GM10248 (cell line): Measurements from ENCODE around the gene TXLNG.

Experiments
- CTCF ChIA-PET: fragments of 300-600 bp; sonication (Branson Sonifier 250); formaldehyde crosslinking; extraction: SDS; loops from one replicate; lab custom pipeline; 2021; ENCODE audit warnings: antibody characterized with exemption; lab: Yijun Ruan, JAX
- POLR2A ChIA-PET: fragments of 350-650 bp; sonication (Branson Sonifier 250); formaldehyde crosslinking; extraction: SDS; loops from one replicate; lab custom pipeline; 2020; ENCODE audit warnings: antibody characterized with exemption; lab: Yijun Ruan, JAX
- DNase-seq: peaks from one replicate; pipeline ENCODE4 v3.0.0; 2012; ENCODE audit errors: extremely low spot score
- TF ChIP-seq, protein P1 (sequence below): IDR thresholded peaks from 2 replicates; pipeline ENCODE4 v1.5.1; 2012; ENCODE audit warnings: mild to moderate bottlenecking, low read depth; ENCODE audit errors: extremely low read depth, missing control alignments, control extremely low read depth

TXLNG gene

GRCh38 chrX:16868920-16869319 lies 82.7 kb downstream of the TXLNG start:
- DNase-seq, result no peak
- TF ChIP-seq, protein P1, sequence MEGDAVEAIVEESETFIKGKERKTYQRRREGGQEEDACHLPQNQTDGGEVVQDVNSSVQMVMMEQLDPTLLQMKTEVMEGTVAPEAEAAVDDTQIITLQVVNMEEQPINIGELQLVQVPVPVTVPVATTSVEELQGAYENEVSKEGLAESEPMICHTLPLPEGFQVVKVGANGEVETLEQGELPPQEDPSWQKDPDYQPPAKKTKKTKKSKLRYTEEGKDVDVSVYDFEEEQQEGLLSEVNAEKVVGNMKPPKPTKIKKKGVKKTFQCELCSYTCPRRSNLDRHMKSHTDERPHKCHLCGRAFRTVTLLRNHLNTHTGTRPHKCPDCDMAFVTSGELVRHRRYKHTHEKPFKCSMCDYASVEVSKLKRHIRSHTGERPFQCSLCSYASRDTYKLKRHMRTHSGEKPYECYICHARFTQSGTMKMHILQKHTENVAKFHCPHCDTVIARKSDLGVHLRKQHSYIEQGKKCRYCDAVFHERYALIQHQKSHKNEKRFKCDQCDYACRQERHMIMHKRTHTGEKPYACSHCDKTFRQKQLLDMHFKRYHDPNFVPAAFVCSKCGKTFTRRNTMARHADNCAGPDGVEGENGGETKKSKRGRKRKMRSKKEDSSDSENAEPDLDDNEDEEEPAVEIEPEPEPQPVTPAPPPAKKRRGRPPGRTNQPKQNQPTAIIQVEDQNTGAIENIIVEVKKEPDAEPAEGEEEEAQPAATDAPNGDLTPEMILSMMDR, result no peak
- ChIA-PET POLR2A (no interaction called here), CTCF (no interaction called here)

- DNase-seq, result peak; percentile 57
- ChIA-PET CTCF (no interaction called here), POLR2A (no interaction called here)
- TF ChIP-seq, protein P1, result no peak
Measured at GRCh38 chrX:16869393-16870094, 83.3 kb downstream of the TXLNG start.

GRCh38 chrX:16870095-16870861 lies 84.0 kb downstream of the TXLNG start, which contains the start of gene RBBP7:
Gene RBBP7, minus strand, starts transcription at chrX:16870362. Its CDS starts 309 bp downstream, at chrX:16870053.
- ChIA-PET POLR2A (no interaction called here), CTCF (interaction anchor here (5.1 kb wide), 1 partner anchor 14 kb away, joined by 45 read pairs; no protein-coding TSS in a partner anchor)
- TF ChIP-seq, protein P1, result no peak
- peak; percentile 95 for DNase-seq

DNA sequence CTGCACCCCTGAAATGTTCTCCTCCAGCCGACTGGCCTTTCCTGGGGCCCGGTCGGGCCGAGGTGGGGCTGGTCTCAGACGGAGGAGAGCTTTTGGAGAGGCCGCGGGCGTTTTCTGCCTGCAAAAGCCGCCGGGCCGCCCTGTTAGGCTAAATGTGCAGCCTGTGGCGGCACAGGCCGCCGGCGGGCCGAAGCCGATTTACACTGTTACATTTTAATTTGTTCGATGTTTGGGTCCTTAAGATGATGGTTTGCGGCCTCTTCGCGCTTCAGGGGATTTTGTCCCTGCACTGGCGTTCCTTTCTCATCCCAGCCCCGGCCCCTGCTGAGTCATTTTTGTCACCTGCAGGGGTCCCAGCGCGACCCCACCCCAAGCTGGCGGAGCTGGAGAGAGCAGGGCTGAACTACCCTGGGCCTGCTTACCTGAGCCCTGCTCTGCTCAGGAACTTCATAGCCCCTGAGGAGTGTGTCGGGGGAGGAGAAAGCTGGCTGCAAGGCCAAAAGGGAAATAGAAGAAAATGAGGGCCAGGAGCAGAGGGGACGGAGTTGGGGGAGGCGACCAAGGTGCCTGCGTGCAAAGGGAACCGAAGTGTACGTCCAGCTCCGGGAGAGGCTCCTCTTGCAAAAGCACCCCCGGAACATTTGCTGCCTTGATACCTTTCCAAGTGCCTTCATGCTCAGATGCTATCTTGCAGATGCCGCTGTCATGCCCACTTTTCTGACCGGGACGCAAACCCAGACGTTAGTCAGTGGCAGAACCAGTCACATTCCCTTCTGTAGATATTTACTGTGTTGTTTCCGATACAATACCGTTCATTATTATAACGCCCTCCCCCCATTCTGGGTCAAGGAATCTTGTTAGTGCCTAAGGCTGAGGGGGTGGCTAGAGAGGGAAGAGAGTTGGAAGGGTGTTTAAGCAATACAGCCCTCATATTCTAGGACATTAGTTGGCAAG lies 84.9 kb downstream of the TXLNG start:
- ChIA-PET POLR2A (interaction anchor here (0.9 kb wide), 1 partner anchor 16 kb away, joined by 3 read pairs; no protein-coding TSS in a partner anchor), CTCF (interaction anchor here (5.1 kb wide), 1 partner anchor 13 kb away, joined by 45 read pairs; no protein-coding TSS in a partner anchor)
- no peak for DNase-seq
- TF ChIP-seq, protein P1, result no peak

DNA sequence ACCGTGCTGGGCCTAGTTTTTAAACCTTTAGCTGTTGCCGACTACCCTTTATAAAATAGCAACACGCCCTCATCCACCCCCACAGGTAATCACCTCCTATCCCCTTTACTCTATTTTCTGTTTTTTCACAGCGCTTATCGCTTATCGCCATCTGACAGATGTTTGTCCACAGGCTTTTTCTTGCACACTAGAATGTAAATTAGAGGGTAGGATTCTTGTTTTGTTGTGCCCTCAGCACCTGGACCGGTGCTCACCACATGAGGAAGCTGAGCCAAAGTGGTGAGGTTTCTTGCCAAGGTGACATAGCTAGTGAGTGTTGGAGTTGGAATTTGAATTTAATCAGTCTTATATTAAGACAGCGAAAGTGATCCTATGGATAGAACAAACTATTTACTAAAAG lies 86.8 kb downstream of the TXLNG start:
- ChIA-PET CTCF (interaction anchor here (0.7 to 5.1 kb wide), 3 partner anchors 11 to 65 kb away, joined by 3 to 45 read pairs (median 6); no protein-coding TSS in a partner anchor), POLR2A (no interaction called here)
- DNase-seq, result no peak
- TF ChIP-seq, protein P1, result no peak
